Natural killer cell (primary cell): ENCODE data around the gene NPFFR1. TPM values are rescaled to one million over a fixed set of nuclear protein-coding genes. Genes with fewer than 3 reads are reported as not detected.

ENCODE experiments used
- ATAC-seq, 3 donors: fragments of 150-1000 bp in 2 of 3; fragments of 200-7000 bp in 1 of 3; cut with Tn5 transposase; 1 replicate in 1 of 3; 2 replicates in 2 of 3; pipeline ENCODE4 v1.10.0; 2021; ENCODE audit warnings: mild to moderate bottlenecking in 2 of 3, moderate library complexity in 2 of 3
- DNase-seq, 2 donors: peaks; one replicate each; pipeline versions ENCODE4 v3.0.0 to v3.0.0-alpha.2; 2013 to 2021; ENCODE audit warnings: mixed read lengths in 1 of 2
- H3K27ac ChIP-seq: one replicate; pipeline ENCODE4 v1.5.1; 2013; ENCODE audit warnings: mild to moderate bottlenecking, low read length
- H3K27me3 ChIP-seq: one replicate; pipeline ENCODE4 v1.6.1; 2013; ENCODE audit warnings: low read length; ENCODE audit not compliant: control insufficient read depth, insufficient read depth
- H3K36me3 ChIP-seq: one replicate; pipeline ENCODE4 v1.6.1; 2013; ENCODE audit warnings: low read length; ENCODE audit not compliant: control insufficient read depth, insufficient read depth
- H3K4me1 ChIP-seq: one replicate; pipeline ENCODE4 v1.6.1; 2013; ENCODE audit warnings: low read length; ENCODE audit not compliant: control insufficient read depth, insufficient read depth
- H3K4me3 ChIP-seq: one replicate; pipeline ENCODE4 v1.5.1; 2013; ENCODE audit warnings: low read length
- H3K9me3 ChIP-seq: one replicate; pipeline ENCODE4 v1.6.1; 2013; ENCODE audit warnings: low read length; ENCODE audit not compliant: control insufficient read depth, insufficient read depth
- H3K27ac Mint-ChIP-seq, 2 donors: one replicate each; pipeline ENCODE4 v1.8.0; 2022; ENCODE audit warnings: mild to moderate bottlenecking in 2 of 2, mixed read lengths in 2 of 2, moderate library complexity in 1 of 2
- H3K27me3 Mint-ChIP-seq, 2 donors: one replicate each; pipeline ENCODE4 v1.8.0; 2022; ENCODE audit warnings: low read depth in 2 of 2, mixed read lengths in 2 of 2
- H3K36me3 Mint-ChIP-seq: one replicate; pipeline ENCODE4 v1.8.0; 2022; ENCODE audit warnings: mixed read lengths
- H3K4me1 Mint-ChIP-seq, 2 donors: one replicate each; pipeline ENCODE4 v1.8.0; 2022; ENCODE audit warnings: mixed read lengths in 2 of 2
- H3K4me3 Mint-ChIP-seq: one replicate; pipeline ENCODE4 v1.8.0; 2022; ENCODE audit warnings: mild to moderate bottlenecking, moderate library complexity, mixed read lengths
- H3K9me3 Mint-ChIP-seq, 2 donors: one replicate each; pipeline ENCODE4 v1.8.0; 2022; ENCODE audit warnings: mixed read lengths in 2 of 2
- WGBS: methylation state at CpG from one replicate; pipeline ENCODE4 v1.1.7; 2013; ENCODE audit warnings: missing lambda C conversion rate; ENCODE audit not compliant: insufficient coverage; 5-methylcytosine and 5-hydroxymethylcytosine counted together
- intact Hi-C: fragments of 100-400 bp; cut with micrococcal nuclease; formaldehyde crosslinking; loops from one replicate; pipeline ENCODE4 v1.14.2; 2022
- total RNA-seq, 4 donors: library from RNA; stranded (reverse); fragments of 120-200 nt in 1 of 4; gene quantifications; one replicate each; pipeline versions ENCODE4 v1.2.3 to v1.2.4, GENCODE V29; 2013 to 2022
- TF ChIP-seq, protein P1 (sequence below): fragments of 200-600 bp; IDR thresholded peaks from one replicate; pipeline ENCODE4 v1.8.0; 2022; ENCODE audit warnings: antibody characterized with exemption

Gene NPFFR1
- total RNA-seq, 3 donors from 2014 or later (not counting 1 experiment from before 2014, with no cell fraction given): 0.05 TPM; not detected in 2

DNA sequence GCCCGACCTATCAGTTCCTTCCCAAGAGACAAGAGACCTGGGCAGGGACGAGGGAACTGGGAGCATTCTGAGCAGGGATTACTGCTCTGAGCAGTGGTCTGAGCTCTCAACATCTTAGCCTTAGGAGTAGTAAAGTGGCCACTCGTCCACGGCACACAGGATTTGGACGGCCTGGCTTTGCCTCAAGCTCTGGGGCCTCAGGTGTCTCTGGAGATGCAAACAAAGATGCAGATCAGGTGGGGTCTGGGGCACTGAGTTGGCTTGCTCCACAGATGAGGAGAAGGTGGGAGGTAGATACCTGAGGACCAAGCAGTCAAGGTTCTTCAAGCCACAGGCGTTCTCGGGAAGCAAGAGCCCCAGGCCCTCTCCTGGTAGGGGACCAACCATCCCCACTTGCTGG, 16.1 kb upstream of the NPFFR1 start:
- Histone ChIP-seq H3K4me3 (no peak overlapping the region), H3K9me3 (no peaks in the 10 kb centered on the region), H3K4me1 (peaks cover 25% of the 10 kb centered on the region), H3K27me3 (no peaks in the 10 kb centered on the region), H3K27ac (no peak overlapping the region), H3K36me3 (no peaks in the 10 kb centered on the region)
- peaks cover 0 to 4% of the 10 kb centered on the region in 2 donors for H3K4me1 Mint-ChIP-seq
- no peak overlapping the region for H3K27ac Mint-ChIP-seq
- no peaks in the 10 kb centered on the region for H3K27me3 Mint-ChIP-seq
- intact Hi-C loops: no loop called here
- H3K4me3 Mint-ChIP-seq: no peak overlapping the region
- DNase-seq (no peak), ATAC-seq (no peak)
- TF ChIP-seq, protein P1, sequence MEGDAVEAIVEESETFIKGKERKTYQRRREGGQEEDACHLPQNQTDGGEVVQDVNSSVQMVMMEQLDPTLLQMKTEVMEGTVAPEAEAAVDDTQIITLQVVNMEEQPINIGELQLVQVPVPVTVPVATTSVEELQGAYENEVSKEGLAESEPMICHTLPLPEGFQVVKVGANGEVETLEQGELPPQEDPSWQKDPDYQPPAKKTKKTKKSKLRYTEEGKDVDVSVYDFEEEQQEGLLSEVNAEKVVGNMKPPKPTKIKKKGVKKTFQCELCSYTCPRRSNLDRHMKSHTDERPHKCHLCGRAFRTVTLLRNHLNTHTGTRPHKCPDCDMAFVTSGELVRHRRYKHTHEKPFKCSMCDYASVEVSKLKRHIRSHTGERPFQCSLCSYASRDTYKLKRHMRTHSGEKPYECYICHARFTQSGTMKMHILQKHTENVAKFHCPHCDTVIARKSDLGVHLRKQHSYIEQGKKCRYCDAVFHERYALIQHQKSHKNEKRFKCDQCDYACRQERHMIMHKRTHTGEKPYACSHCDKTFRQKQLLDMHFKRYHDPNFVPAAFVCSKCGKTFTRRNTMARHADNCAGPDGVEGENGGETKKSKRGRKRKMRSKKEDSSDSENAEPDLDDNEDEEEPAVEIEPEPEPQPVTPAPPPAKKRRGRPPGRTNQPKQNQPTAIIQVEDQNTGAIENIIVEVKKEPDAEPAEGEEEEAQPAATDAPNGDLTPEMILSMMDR: no peak
- 93% methylated on average over 7 of the region's 7 CpGs for WGBS
- H3K36me3 Mint-ChIP-seq: no peaks in the 10 kb centered on the region
- no peaks in the 10 kb centered on the region for H3K9me3 Mint-ChIP-seq

DNA sequence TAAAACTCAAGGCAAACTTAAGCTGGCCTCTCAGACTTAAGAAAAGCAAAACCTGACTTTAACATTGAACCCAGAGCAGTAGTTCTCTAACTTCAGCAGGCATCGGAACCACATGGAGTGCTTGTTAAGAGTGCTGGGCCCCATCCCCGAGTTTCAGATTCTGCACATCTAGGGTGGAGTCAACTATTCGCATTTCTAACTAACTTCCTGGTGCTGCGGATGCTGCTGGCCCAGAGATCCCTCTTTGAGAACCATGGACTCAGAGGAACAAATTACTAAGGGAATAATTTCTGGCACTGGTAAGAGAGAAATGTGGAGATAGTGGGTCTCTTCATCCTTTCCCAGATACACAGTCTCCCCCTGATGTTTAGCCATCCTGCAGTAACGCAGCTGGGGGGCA, 14.6 kb upstream of the NPFFR1 start:
- H3K4me3 ChIP-seq: no peak overlapping the region
- 74% methylated on average over 5 of the region's 5 CpGs for WGBS
- Mint-ChIP-seq H3K9me3 (no peaks in the 10 kb centered on the region), H3K27ac (no peak overlapping the region), H3K4me1 (peaks cover 2 to 6% of the 10 kb centered on the region in 2 donors), H3K27me3 (no peaks in the 10 kb centered on the region), H3K36me3 (no peaks in the 10 kb centered on the region), H3K4me3 (no peak overlapping the region)
- no peak overlapping the region for H3K27ac ChIP-seq
- DNase-seq: no peak
- H3K36me3 ChIP-seq: no peaks in the 10 kb centered on the region
- ATAC-seq: no peak
- no peaks in the 10 kb centered on the region for H3K9me3 ChIP-seq
- H3K27me3 ChIP-seq: no peaks in the 10 kb centered on the region
- intact Hi-C loops: no loop called here
- H3K4me1 ChIP-seq: peaks cover 25% of the 10 kb centered on the region
- TF ChIP-seq, protein P1: no peak

DNA sequence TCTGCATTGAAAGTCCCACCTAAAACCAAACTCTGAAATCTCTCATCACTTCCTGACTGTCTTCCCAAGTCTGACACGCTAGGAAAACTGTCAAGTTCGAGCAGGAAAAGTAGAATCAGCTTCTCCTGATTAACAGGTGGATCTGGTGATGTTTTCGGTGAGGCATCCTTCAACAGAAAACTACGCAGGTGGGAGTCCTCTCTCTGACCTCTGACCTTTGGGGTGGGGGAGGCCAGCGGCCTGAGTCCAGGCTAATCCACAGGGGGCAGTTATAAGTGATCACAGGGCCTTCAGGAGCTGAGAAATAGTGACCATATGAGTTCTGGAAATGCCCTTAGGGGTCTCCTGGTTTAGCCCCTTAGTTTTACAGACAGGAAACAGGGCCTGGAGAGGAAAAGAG, 13.4 kb upstream of the NPFFR1 start:
- intact Hi-C loops: no loop called here
- DNase-seq: no peak
- H3K27me3 ChIP-seq: no peaks in the 10 kb centered on the region
- ATAC-seq: no peak
- H3K4me3 ChIP-seq: no peak overlapping the region
- H3K27ac Mint-ChIP-seq: no peak overlapping the region
- 78% methylated on average over 5 of the region's 5 CpGs for WGBS
- no peak overlapping the region for H3K27ac ChIP-seq
- TF ChIP-seq, protein P1: no peak
- H3K9me3 ChIP-seq: no peaks in the 10 kb centered on the region
- H3K4me1 Mint-ChIP-seq: peaks cover 6 to 11% of the 10 kb centered on the region in 2 donors
- peaks cover 35% of the 10 kb centered on the region for H3K4me1 ChIP-seq
- no peak overlapping the region for H3K4me3 Mint-ChIP-seq
- H3K9me3 Mint-ChIP-seq: no peaks in the 10 kb centered on the region
- no peaks in the 10 kb centered on the region for H3K36me3 Mint-ChIP-seq
- no peaks in the 10 kb centered on the region for H3K36me3 ChIP-seq
- H3K27me3 Mint-ChIP-seq: no peaks in the 10 kb centered on the region

DNA sequence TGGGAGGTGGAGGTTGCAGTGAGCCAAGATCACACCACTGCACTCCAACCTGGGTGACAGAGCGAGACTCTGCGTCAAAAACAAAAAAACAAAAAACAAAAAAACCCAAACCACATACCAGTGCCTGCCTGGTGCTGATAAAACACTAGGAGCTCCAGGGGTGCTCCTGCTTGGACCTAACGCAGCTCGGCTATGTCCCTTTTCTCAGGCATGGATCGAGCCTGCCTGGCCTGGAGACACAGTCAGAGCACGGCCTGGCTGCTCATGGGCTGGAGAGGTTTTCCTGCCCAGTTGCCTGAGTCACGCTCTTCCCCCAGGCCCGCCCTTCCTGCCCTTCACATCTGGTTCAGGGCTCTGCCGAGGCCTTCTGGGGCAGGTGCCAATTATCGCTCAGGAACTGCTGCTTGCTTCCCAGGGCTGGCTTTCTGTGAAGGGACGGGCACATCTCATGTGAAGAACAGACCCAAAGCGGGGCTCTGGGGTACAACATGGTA, 12.6 kb upstream of the NPFFR1 start:
- TF ChIP-seq, protein P1: no peak
- DNase-seq: no peak
- WGBS: 46% methylated on average over 12 of the region's 12 CpGs
- ATAC-seq: no peak
- Histone ChIP-seq H3K36me3 (no peaks in the 10 kb centered on the region), H3K27me3 (no peaks in the 10 kb centered on the region), H3K4me1 (peaks cover 31% of the 10 kb centered on the region), H3K27ac (no peak overlapping the region), H3K9me3 (no peaks in the 10 kb centered on the region), H3K4me3 (no peak overlapping the region)
- H3K4me1 Mint-ChIP-seq: peaks cover 6 to 11% of the 10 kb centered on the region in 2 donors
- no peaks in the 10 kb centered on the region for H3K9me3 Mint-ChIP-seq
- no peaks in the 10 kb centered on the region for H3K36me3 Mint-ChIP-seq
- H3K27me3 Mint-ChIP-seq: no peaks in the 10 kb centered on the region
- intact Hi-C loops: no loop called here
- H3K4me3 Mint-ChIP-seq: no peak overlapping the region
- no peak overlapping the region for H3K27ac Mint-ChIP-seq
